ENCODE results near the gene FBXO7. TPM values are rescaled to one million over a fixed set of nuclear protein-coding genes. Genes with fewer than 3 reads are reported as not detected.
A peak's percentile ranks its signal among the peaks of the same experiment; 100 is the strongest.

Gene FBXO7
- total and polyA plus RNA-seq, 2 experiments from 2014 or later, result 38.6 to 68.5 TPM

DNA sequence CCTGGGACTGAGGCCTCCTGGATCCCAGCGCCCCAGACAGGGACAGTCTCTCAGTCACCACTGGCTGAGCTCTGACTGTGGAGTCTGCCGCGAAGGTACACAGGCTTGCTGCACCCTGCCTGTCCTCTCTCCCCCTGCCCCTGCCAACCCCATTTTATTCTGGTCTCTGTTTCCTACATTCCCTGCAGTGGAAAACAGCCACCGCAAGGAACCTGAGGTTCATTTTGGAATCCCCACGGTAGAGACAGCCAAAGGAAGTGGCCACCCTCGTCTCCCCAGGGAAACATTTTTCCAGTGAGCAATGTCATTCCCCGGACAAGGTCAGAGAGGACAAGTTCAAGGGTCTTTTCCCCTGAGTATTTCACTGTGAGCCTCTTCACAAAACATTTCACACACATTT is 56.6 kb downstream of the FBXO7 start (continued):
- TF ChIP-seq, protein P1, sequence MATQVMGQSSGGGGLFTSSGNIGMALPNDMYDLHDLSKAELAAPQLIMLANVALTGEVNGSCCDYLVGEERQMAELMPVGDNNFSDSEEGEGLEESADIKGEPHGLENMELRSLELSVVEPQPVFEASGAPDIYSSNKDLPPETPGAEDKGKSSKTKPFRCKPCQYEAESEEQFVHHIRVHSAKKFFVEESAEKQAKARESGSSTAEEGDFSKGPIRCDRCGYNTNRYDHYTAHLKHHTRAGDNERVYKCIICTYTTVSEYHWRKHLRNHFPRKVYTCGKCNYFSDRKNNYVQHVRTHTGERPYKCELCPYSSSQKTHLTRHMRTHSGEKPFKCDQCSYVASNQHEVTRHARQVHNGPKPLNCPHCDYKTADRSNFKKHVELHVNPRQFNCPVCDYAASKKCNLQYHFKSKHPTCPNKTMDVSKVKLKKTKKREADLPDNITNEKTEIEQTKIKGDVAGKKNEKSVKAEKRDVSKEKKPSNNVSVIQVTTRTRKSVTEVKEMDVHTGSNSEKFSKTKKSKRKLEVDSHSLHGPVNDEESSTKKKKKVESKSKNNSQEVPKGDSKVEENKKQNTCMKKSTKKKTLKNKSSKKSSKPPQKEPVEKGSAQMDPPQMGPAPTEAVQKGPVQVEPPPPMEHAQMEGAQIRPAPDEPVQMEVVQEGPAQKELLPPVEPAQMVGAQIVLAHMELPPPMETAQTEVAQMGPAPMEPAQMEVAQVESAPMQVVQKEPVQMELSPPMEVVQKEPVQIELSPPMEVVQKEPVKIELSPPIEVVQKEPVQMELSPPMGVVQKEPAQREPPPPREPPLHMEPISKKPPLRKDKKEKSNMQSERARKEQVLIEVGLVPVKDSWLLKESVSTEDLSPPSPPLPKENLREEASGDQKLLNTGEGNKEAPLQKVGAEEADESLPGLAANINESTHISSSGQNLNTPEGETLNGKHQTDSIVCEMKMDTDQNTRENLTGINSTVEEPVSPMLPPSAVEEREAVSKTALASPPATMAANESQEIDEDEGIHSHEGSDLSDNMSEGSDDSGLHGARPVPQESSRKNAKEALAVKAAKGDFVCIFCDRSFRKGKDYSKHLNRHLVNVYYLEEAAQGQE (IDR thresholded peaks at IDR 0.05; ENCODE audit: unreplicated experiment), result no peak

DNA sequence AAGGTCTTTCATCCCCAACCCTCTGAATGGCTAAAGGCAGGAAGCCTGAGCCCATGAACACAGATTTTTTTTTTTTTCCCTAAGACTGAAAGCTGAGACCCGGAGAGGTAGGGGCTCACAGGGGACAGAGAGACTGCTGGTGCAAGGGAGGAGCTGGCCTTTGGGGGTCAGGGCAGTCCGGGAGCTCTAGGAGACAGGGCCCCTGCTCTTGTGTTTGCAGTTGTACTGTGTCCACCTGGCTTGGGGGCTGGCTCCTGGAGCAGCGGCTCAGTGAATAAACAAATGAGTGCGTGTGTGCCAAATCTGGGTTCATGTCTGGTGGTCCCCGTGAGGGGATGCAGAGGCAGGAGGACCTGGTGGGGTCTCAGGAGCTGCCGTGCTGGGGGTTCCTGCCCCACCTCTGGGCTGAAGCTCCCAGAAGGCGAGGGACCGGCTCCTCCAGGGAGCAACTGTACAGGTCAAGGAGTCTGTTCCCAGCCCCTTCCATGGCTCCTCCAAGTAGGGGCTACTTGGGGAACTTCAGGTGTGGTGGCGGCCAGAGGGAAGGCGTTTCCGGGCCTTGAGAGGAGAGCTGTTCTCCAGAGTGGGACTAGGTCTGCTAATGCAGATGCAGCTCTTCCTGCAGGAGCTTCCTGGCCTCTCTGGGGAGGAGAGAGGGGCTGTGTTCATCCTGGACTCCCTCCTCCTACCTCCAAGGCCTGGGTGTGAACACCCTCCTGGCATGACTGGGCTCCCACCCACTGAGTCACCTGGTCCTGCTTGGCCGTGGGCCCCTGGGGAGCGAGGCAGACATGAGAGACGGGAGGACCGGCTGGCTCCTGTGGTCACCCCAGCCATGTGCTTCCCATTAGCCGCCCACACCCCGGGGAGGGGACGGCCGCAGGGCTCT is 57.6 kb downstream of the FBXO7 start:
- DNase-seq (ENCODE audit: low spot score), result peak; percentile 97
- Histone ChIP-seq H2AFZ (no peak overlapping the region), H3F3A (replicated peaks; ENCODE audit: low read depth) (no peaks in the 10 kb centered on the region; the same call in 1 of the 2 replicates), H3K79me2 (replicated peaks; ENCODE audit: insufficient read depth) (no peaks in the 10 kb centered on the region), H3K9me2 (ENCODE audit: insufficient read depth) (no peaks in the 10 kb centered on the region), H4K20me1 (replicated peaks; ENCODE audit: insufficient read depth) (no peaks in the 10 kb centered on the region), H3K27me3 (ENCODE audit: insufficient read depth) (no peaks in the 10 kb centered on the region), H3K4me2 (peak overlapping the region; percentile 81), H3K27ac (ENCODE audit: low read depth) (peak overlapping the region; percentile 100), H3K36me3 (ENCODE audit: insufficient read depth) (no peaks in the 10 kb centered on the region), H3K4me1 (ENCODE audit: insufficient read depth) (no peaks in the 10 kb centered on the region; the same call in 1 of the 2 replicates), H3K4me3 (peak overlapping the region; percentile 54)
- TF ChIP-seq, protein P2, sequence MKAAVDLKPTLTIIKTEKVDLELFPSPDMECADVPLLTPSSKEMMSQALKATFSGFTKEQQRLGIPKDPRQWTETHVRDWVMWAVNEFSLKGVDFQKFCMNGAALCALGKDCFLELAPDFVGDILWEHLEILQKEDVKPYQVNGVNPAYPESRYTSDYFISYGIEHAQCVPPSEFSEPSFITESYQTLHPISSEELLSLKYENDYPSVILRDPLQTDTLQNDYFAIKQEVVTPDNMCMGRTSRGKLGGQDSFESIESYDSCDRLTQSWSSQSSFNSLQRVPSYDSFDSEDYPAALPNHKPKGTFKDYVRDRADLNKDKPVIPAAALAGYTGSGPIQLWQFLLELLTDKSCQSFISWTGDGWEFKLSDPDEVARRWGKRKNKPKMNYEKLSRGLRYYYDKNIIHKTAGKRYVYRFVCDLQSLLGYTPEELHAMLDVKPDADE (IDR thresholded peaks at IDR 0.05), result 0 out of 2 replicates have a peak, but pooled peaks have one; percentile 30
- TF ChIP-seq POLR2AphosphoS5 (IDR thresholded peaks at IDR 0.05; ENCODE audit: low read depth), result peak; percentile 36
- TF ChIP-seq ZNF114 (CRISPR knock-in tag; IDR thresholded peaks at IDR 0.05), result 0 out of 2 replicates have a peak, but pooled peaks have one; percentile 66
- TF ChIP-seq EZH2phosphoT487 (IDR thresholded peaks at IDR 0.05; ENCODE audit: unreplicated experiment), result no peak
- TF ChIP-seq, protein P3, sequence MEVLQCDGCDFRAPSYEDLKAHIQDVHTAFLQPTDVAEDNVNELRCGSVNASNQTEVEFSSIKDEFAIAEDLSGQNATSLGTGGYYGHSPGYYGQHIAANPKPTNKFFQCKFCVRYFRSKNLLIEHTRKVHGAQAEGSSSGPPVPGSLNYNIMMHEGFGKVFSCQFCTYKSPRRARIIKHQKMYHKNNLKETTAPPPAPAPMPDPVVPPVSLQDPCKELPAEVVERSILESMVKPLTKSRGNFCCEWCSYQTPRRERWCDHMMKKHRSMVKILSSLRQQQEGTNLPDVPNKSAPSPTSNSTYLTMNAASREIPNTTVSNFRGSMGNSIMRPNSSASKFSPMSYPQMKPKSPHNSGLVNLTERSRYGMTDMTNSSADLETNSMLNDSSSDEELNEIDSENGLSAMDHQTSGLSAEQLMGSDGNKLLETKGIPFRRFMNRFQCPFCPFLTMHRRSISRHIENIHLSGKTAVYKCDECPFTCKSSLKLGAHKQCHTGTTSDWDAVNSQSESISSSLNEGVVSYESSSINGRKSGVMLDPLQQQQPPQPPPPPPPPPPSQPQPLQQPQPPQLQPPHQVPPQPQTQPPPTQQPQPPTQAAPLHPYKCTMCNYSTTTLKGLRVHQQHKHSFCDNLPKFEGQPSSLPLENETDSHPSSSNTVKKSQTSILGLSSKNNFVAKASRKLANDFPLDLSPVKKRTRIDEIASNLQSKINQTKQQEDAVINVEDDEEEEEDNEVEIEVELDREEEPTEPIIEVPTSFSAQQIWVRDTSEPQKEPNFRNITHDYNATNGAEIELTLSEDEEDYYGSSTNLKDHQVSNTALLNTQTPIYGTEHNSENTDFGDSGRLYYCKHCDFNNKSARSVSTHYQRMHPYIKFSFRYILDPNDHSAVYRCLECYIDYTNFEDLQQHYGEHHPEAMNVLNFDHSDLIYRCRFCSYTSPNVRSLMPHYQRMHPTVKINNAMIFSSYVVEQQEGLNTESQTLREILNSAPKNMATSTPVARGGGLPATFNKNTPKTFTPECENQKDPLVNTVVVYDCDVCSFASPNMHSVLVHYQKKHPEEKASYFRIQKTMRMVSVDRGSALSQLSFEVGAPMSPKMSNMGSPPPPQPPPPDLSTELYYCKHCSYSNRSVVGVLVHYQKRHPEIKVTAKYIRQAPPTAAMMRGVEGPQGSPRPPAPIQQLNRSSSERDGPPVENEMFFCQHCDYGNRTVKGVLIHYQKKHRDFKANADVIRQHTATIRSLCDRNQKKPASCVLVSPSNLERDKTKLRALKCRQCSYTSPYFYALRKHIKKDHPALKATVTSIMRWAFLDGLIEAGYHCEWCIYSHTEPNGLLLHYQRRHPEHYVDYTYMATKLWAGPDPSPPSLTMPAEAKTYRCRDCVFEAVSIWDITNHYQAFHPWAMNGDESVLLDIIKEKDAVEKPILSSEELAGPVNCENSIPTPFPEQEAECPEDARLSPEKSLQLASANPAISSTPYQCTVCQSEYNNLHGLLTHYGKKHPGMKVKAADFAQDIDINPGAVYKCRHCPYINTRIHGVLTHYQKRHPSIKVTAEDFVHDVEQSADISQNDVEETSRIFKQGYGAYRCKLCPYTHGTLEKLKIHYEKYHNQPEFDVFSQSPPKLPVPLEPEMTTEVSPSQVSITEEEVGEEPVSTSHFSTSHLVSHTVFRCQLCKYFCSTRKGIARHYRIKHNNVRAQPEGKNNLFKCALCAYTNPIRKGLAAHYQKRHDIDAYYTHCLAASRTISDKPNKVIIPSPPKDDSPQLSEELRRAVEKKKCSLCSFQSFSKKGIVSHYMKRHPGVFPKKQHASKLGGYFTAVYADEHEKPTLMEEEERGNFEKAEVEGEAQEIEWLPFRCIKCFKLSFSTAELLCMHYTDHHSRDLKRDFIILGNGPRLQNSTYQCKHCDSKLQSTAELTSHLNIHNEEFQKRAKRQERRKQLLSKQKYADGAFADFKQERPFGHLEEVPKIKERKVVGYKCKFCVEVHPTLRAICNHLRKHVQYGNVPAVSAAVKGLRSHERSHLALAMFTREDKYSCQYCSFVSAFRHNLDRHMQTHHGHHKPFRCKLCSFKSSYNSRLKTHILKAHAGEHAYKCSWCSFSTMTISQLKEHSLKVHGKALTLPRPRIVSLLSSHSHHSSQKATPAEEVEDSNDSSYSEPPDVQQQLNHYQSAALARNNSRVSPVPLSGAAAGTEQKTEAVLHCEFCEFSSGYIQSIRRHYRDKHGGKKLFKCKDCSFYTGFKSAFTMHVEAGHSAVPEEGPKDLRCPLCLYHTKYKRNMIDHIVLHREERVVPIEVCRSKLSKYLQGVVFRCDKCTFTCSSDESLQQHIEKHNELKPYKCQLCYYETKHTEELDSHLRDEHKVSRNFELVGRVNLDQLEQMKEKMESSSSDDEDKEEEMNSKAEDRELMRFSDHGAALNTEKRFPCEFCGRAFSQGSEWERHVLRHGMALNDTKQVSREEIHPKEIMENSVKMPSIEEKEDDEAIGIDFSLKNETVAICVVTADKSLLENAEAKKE (CRISPR knock-in tag; IDR thresholded peaks at IDR 0.05), result peak; percentile 86; the same call in 1 of the 2 replicates
- Mint-ChIP-seq H3K27ac (peak overlapping the region; percentile 98), H3K4me3 (peak overlapping the region; percentile 66), H3K4me1 (peaks cover 8% of the 10 kb centered on the region; the same call in 2 of the 3 replicates), H3K27me3 (ENCODE audit: insufficient read depth, low read depth, poor library complexity) (peaks cover 15% of the 10 kb centered on the region), H3K36me3 (ENCODE audit: low read depth) (no peaks in the 10 kb centered on the region), H3K9me3 (no peaks in the 10 kb centered on the region)
- ATAC-seq, result peak; percentile 91
